Measurements from ENCODE around the gene SPAG17. TPM values are rescaled to one million over a fixed set of nuclear protein-coding genes. Genes with fewer than 3 reads are reported as not detected.

SPAG17 gene
- total RNA-seq, result under 0.01 and 0.25 TPM in 2 replicates

GRCh38 chr1:118185084-118185832, at the start of gene SPAG17:
SPAG17 (minus strand) TSS chr1:118185228; CDS start chr1:118185157, 71 bp downstream.

DNA sequence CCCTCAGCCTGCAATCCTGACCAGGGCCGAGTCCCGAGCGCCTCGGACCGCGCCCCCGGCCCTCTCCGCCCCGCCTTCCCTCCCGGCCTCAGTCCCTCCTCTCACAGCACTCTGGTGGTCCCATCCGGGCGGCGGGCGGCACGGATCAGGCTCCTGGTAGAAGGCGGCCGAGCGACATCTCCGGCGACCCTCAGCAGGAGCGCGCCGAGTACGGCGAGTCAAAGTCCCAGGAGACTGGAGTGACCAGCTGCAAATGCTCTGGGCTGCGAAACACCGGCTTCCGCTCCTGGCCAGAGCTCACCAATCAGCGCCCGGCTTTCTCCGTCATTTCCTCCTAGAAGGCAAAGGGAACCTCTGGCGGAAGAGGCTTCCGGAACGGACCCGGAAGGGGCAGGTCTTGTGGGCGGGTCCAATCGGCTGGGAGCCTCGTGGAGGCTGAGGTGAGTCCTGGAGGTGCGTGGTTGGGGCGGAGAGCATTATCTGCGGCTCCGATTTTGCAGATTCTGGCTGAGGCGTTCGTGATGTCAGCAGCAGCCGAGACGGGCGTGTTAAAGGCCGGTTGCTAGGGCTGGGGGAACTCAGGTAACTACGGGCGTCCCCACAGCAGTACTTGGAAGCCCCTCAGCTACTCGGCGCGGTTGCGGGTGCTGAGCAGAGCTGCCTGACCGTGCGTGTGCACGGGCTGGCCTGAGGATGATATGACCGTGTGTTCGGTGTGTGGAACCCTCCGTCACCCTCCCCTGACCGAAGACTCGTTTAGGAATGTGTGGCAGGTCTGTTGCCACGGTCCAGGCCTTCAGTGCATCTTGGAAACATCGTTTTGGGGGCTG, 255.5 kb downstream of the SPAG17 start, which contains the start of the genes GDAP2 and WDR3:
Gene GDAP2 (minus strand): TSS at position 279 of the 830 bp plus-strand sequence. CDS start 9,264 bp downstream, outside the sequence.
Gene WDR3 (plus strand): TSS at position 397 of the 830 bp plus-strand sequence. CDS start 3,581 bp downstream, outside the sequence.

